GM12878 (cell line): ENCODE measurements around the gene ADGRB2.

ENCODE experiments used
- BHLHE40 ChIP-seq, 2 experiments: fragments of 450-650 bp in 1 of 2; IDR thresholded peaks; 2 replicates each; pipeline ENCODE4 v1.6.1; 2011 to 2017; ENCODE audit warnings: low read depth in 2 of 2, borderline replicate concordance in 1 of 2, improper control_type of control experiment in 1 of 2, low read length in 1 of 2, mild to moderate bottlenecking in 1 of 2
- CBX5 ChIP-seq: sonication (generic); IDR thresholded peaks from 2 replicates; pipeline ENCODE4 v1.6.1; 2016; ENCODE audit warnings: low read depth, moderate library complexity, mild to moderate bottlenecking, inconsistent platforms
- CREM ChIP-seq: IDR thresholded peaks from 2 replicates; pipeline ENCODE4 v1.6.1; 2014; ENCODE audit warnings: antibody characterized with exemption, low read depth
- EP300 ChIP-seq, 2 experiments: fragments of 150-350 bp in 1 of 2; IDR thresholded peaks; 2 replicates each; pipeline ENCODE4 v1.6.1; 2011 to 2012; ENCODE audit warnings: low read depth in 2 of 2, low read length in 2 of 2, borderline replicate concordance in 1 of 2, improper control_type of control experiment in 1 of 2, inconsistent platforms in 1 of 2; ENCODE audit not compliant: control insufficient read depth in 1 of 2
- HCFC1 ChIP-seq: fragments of 150-350 bp; IDR thresholded peaks from 2 replicates; pipeline ENCODE4 v1.6.1; 2014; ENCODE audit warnings: low read length
- HDGF ChIP-seq: fragments of 450-650 bp; IDR thresholded peaks from 2 replicates; pipeline ENCODE4 v1.6.1; 2016; ENCODE audit warnings: antibody characterized with exemption
- NFYB ChIP-seq: IDR thresholded peaks from 2 replicates; pipeline ENCODE4 v1.6.1; 2011; ENCODE audit warnings: low read depth, mild to moderate bottlenecking, low read length, improper control_type of control experiment, moderate library complexity; ENCODE audit not compliant: insufficient read depth
- POLR2A ChIP-seq: IDR thresholded peaks from 2 replicates; pipeline ENCODE4 v1.6.1; 2011; ENCODE audit warnings: low read depth, mild to moderate bottlenecking, low read length
- SMC3 ChIP-seq: IDR thresholded peaks from 2 replicates; pipeline ENCODE4 v1.6.1; 2011; ENCODE audit warnings: low read length, improper control_type of control experiment, borderline replicate concordance
- SP1 ChIP-seq: IDR thresholded peaks from one replicate; pipeline ENCODE4 v1.6.1; 2011; ENCODE audit warnings: low read depth, low read length
- YBX1 ChIP-seq: fragments of 450-650 bp; IDR thresholded peaks from 2 replicates; pipeline ENCODE4 v1.6.1; 2016; ENCODE audit warnings: antibody characterized with exemption
- ZNF217 ChIP-seq: fragments of 450-650 bp; IDR thresholded peaks from 2 replicates; pipeline ENCODE4 v1.6.1; 2017; ENCODE audit warnings: antibody characterized with exemption, mild to moderate bottlenecking
- TF ChIP-seq, protein P1 (sequence below), 3 experiments: IDR thresholded peaks in 2 of 3; conservative IDR thresholded peaks in 1 of 3; 2 replicates each; pipeline ENCODE4 v1.5.1; 2011; ENCODE audit warnings: low read depth in 3 of 3, low read length in 3 of 3, mild to moderate bottlenecking in 3 of 3, control low read depth in 2 of 3, moderate library complexity in 2 of 3, inconsistent platforms in 1 of 3, mixed read lengths in 1 of 3; ENCODE audit not compliant: control insufficient read depth in 2 of 3, insufficient read depth in 1 of 3; ENCODE audit errors: extremely low read depth in 1 of 3
- TF ChIP-seq, protein P2 (sequence below): IDR thresholded peaks from 2 replicates; pipeline ENCODE4 v1.6.1; 2012; ENCODE audit warnings: mild to moderate bottlenecking, low read depth, low read length

- TF ChIP-seq, protein P1, sequence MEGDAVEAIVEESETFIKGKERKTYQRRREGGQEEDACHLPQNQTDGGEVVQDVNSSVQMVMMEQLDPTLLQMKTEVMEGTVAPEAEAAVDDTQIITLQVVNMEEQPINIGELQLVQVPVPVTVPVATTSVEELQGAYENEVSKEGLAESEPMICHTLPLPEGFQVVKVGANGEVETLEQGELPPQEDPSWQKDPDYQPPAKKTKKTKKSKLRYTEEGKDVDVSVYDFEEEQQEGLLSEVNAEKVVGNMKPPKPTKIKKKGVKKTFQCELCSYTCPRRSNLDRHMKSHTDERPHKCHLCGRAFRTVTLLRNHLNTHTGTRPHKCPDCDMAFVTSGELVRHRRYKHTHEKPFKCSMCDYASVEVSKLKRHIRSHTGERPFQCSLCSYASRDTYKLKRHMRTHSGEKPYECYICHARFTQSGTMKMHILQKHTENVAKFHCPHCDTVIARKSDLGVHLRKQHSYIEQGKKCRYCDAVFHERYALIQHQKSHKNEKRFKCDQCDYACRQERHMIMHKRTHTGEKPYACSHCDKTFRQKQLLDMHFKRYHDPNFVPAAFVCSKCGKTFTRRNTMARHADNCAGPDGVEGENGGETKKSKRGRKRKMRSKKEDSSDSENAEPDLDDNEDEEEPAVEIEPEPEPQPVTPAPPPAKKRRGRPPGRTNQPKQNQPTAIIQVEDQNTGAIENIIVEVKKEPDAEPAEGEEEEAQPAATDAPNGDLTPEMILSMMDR (IDR thresholded peaks at IDR 0.05 in 2 of 3, conservative IDR thresholded peaks at IDR 0.05 in 1 of 3; ENCODE audit: control insufficient read depth in 2 of 3, extremely low read depth in 1 of 3, insufficient read depth in 1 of 3, low read depth in 3 of 3, low read length in 3 of 3): no peak
- TF ChIP-seq CBX5: no peak
- no peak for TF ChIP-seq CREM
- TF ChIP-seq POLR2A: no peak
- TF ChIP-seq HDGF: no peak
- TF ChIP-seq, protein P2, sequence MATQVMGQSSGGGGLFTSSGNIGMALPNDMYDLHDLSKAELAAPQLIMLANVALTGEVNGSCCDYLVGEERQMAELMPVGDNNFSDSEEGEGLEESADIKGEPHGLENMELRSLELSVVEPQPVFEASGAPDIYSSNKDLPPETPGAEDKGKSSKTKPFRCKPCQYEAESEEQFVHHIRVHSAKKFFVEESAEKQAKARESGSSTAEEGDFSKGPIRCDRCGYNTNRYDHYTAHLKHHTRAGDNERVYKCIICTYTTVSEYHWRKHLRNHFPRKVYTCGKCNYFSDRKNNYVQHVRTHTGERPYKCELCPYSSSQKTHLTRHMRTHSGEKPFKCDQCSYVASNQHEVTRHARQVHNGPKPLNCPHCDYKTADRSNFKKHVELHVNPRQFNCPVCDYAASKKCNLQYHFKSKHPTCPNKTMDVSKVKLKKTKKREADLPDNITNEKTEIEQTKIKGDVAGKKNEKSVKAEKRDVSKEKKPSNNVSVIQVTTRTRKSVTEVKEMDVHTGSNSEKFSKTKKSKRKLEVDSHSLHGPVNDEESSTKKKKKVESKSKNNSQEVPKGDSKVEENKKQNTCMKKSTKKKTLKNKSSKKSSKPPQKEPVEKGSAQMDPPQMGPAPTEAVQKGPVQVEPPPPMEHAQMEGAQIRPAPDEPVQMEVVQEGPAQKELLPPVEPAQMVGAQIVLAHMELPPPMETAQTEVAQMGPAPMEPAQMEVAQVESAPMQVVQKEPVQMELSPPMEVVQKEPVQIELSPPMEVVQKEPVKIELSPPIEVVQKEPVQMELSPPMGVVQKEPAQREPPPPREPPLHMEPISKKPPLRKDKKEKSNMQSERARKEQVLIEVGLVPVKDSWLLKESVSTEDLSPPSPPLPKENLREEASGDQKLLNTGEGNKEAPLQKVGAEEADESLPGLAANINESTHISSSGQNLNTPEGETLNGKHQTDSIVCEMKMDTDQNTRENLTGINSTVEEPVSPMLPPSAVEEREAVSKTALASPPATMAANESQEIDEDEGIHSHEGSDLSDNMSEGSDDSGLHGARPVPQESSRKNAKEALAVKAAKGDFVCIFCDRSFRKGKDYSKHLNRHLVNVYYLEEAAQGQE: no peak
- no peak for TF ChIP-seq EP300 (IDR thresholded peaks at IDR 0.05; ENCODE audit: borderline replicate concordance in 1 of 2, control insufficient read depth in 1 of 2, low read depth in 2 of 2, low read length in 2 of 2)
- no peak for TF ChIP-seq HCFC1
- TF ChIP-seq ZNF217: no peak
- TF ChIP-seq YBX1: no peak
- no peak for TF ChIP-seq SP1
- no peak for TF ChIP-seq NFYB
- TF ChIP-seq BHLHE40 (IDR thresholded peaks at IDR 0.05; ENCODE audit: borderline replicate concordance in 1 of 2, low read depth in 2 of 2, low read length in 1 of 2): no peak
- TF ChIP-seq SMC3: no peak
Observed at GRCh38 chr1:31786366-31787060, 22.4 kb upstream of the ADGRB2 start.
